ENCODE measurements around the gene KIF4A.

GRCh38 chrX:70453024-70453618 is 163.2 kb downstream of the KIF4A start:
- TF ChIP-seq CTCF (conservative IDR thresholded peaks at IDR 0.05): no peak
- TF ChIP-seq EZH2 (IDR thresholded peaks at IDR 0.05; ENCODE audit: low read depth): no peak
